AG04450 (cell line): ENCODE data around the gene FSTL5. TPM values are rescaled to one million over a fixed set of nuclear protein-coding genes. Genes with fewer than 3 reads are reported as not detected.

Source experiments
- CTCF ChIA-PET: fragments of 300-600, 350-600 bp; formaldehyde crosslinking; extraction: SDS; loops from one replicate; lab custom pipeline; 2022; ENCODE audit warnings: antibody characterized with exemption, inconsistent platforms; lab: Charles Lee
- POLR2A ChIA-PET: fragments of 350-600 bp; formaldehyde crosslinking; extraction: SDS; loops from one replicate; lab custom pipeline; 2021; ENCODE audit warnings: antibody characterized with exemption, inconsistent platforms; lab: Yijun Ruan, JAX
- DNase-seq: peaks from one replicate; pipeline ENCODE4 v3.0.0-alpha.2; 2011; ENCODE audit warnings: low read depth, low spot score
- H3K27ac ChIP-seq: one replicate; pipeline ENCODE4 v1.5.1; 2012; ENCODE audit warnings: low read depth, low read length, control low read depth
- H3K27me3 ChIP-seq: one replicate; pipeline ENCODE4 v1.6.0; 2012; ENCODE audit warnings: low read length; ENCODE audit not compliant: control insufficient read depth, insufficient read depth
- H3K4me3 ChIP-seq: 2 replicates; pipeline ENCODE4 v1.5.1; 2011; ENCODE audit warnings: mild to moderate bottlenecking, low read depth, low read length, control low read depth
- H3K9me3 ChIP-seq: 2 replicates; pipeline ENCODE4 v1.5.1; 2012; ENCODE audit warnings: low read length; ENCODE audit not compliant: control insufficient read depth, insufficient read depth
- CTCF ChIP-seq: IDR thresholded peaks from 2 replicates; pipeline ENCODE4 v1.5.1; 2011; ENCODE audit warnings: low read depth, low read length, control low read depth, inconsistent platforms
- polyA plus RNA-seq: library from polyadenylated mRNA; depleted of rRNA; stranded (reverse); fragments of >200 nt; gene quantifications from 2 replicates; pipeline ENCODE4 v1.2.3, GENCODE V29; 2011

Gene FSTL5
- polyA plus RNA-seq, 1 experiment: not detected

DNA sequence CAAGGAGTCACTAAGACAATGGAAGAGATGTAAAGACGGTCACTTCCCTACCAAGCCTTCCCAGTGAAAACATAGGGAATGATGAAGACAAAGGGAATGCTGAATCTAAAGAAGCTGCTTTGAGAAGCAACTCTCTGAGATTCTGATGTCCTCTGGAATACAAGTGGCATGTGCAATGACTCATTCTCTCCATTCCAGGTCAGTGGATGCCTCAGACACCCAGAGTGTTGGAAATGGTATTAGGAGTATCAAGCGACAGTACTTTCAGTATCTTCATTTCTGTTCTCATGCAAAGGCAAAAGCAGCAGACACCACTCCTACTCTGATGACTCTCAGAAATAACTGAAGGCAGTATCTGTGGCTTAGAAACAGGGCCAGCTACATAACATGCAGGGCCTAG lies 102.6 kb downstream of the FSTL5 start:
- no peak overlapping the region for H3K4me3 ChIP-seq
- TF ChIP-seq CTCF: no peak
- peaks cover 5% of the 10 kb centered on the region; the same call in 1 of the 2 replicates for H3K9me3 ChIP-seq
- CTCF ChIA-PET: no interaction called here
- no peak overlapping the region for H3K27ac ChIP-seq
- POLR2A ChIA-PET: no interaction called here
- DNase-seq: no peak
- no peaks in the 10 kb centered on the region for H3K27me3 ChIP-seq

GRCh38 chr4:162059656-162060055 lies 104.1 kb downstream of the FSTL5 start:
- no peak for TF ChIP-seq CTCF
- Histone ChIP-seq H3K27ac (no peak overlapping the region), H3K9me3 (peaks cover 5% of the 10 kb centered on the region; the same call in 1 of the 2 replicates), H3K4me3 (no peak overlapping the region), H3K27me3 (no peaks in the 10 kb centered on the region)
- POLR2A ChIA-PET: no interaction called here
- CTCF ChIA-PET: no interaction called here
- no peak for DNase-seq

- no peak overlapping the region for H3K4me3 ChIP-seq
- no peaks in the 10 kb centered on the region for H3K27me3 ChIP-seq
- H3K27ac ChIP-seq: no peak overlapping the region
- H3K9me3 ChIP-seq: peaks cover 5% of the 10 kb centered on the region; the same call in 1 of the 2 replicates
- ChIA-PET CTCF (no interaction called here), POLR2A (no interaction called here)
- TF ChIP-seq CTCF: no peak
- DNase-seq: no peak
Observed at GRCh38 chr4:162056990-162057389, 106.8 kb downstream of the FSTL5 start.

GRCh38 chr4:162046135-162046534 lies 117.7 kb downstream of the FSTL5 start:
- Histone ChIP-seq H3K9me3 (peaks cover 7% of the 10 kb centered on the region; the same call in 1 of the 2 replicates), H3K27ac (no peak overlapping the region), H3K27me3 (no peaks in the 10 kb centered on the region), H3K4me3 (no peak overlapping the region)
- ChIA-PET CTCF (no interaction called here), POLR2A (no interaction called here)
- no peak for TF ChIP-seq CTCF
- DNase-seq: no peak

DNA sequence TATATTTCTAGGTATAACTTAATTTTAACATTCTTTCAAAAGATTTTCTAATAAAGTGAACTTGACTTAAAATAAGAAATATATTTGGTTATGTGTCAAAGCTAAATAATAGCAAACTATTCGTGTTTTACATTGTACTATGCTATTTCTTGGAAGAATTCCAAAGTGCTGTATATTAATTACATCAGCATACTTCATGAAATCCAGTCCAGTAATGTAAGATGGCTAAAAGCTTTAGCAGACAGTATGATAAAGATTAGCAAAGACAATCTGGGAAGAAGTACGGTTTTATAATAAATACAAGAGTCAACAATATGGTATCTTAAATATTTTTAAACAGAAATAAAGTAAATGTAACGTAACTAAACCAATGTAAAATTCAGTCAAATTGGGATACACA lies 125.7 kb downstream of the FSTL5 start:
- Histone ChIP-seq H3K27ac (no peak overlapping the region), H3K27me3 (no peaks in the 10 kb centered on the region), H3K9me3 (peaks cover 3% of the 10 kb centered on the region; the same call in 1 of the 2 replicates), H3K4me3 (no peak overlapping the region)
- TF ChIP-seq CTCF: no peak
- CTCF ChIA-PET: no interaction called here
- POLR2A ChIA-PET: no interaction called here
- no peak for DNase-seq
